ENCODE data around the gene SYT13.

Gene SYT13

GRCh38 chr11:45323601-45324249 is 37.6 kb upstream of the SYT13 start:
- Histone ChIP-seq H3K36me3 (no peaks in the 10 kb centered on the region), H3K4me1 (ENCODE audit: control insufficient read depth in 1 of 2, insufficient read depth in 1 of 2, low read depth in 1 of 2, low read length in 1 of 2) (no peaks in the 10 kb centered on the region)

GRCh38 chr11:45322891-45323600 is 36.9 kb upstream of the SYT13 start:
- Histone ChIP-seq H3K4me1 (ENCODE audit: control insufficient read depth in 1 of 2, insufficient read depth in 1 of 2, low read depth in 1 of 2, low read length in 1 of 2) (no peaks in the 10 kb centered on the region), H3K27ac (no peak overlapping the region), H3K27me3 (peaks cover 24% of the 10 kb centered on the region)

More at GRCh38 chr11:45323601-45324249, 37.6 kb upstream of the SYT13 start:
- Histone ChIP-seq H3K27ac (no peak overlapping the region), H3K9me3 (no peaks in the 10 kb centered on the region), H3K27me3 (peaks cover 31% of the 10 kb centered on the region), H3K4me3 (ENCODE audit: low read depth in 1 of 2, low read length in 1 of 2) (no peak overlapping the region)
- no peak for TF ChIP-seq CTCF (IDR thresholded peaks at IDR 0.05)

GRCh38 chr11:45322111-45322705 is 36.1 kb upstream of the SYT13 start:
- no peaks in the 10 kb centered on the region for H3K36me3 ChIP-seq
- TF ChIP-seq CTCF (IDR thresholded peaks at IDR 0.05) = no peak

More at GRCh38 chr11:45322891-45323600, 36.9 kb upstream of the SYT13 start:
- Histone ChIP-seq H3K36me3 (no peaks in the 10 kb centered on the region), H3K9me3 (no peaks in the 10 kb centered on the region), H3K4me3 (ENCODE audit: low read depth in 1 of 2, low read length in 1 of 2) (no peak overlapping the region)
- TF ChIP-seq CTCF (IDR thresholded peaks at IDR 0.05) = no peak

GRCh38 chr11:45321669-45322068 is 35.5 kb upstream of the SYT13 start:
- H3K27ac ChIP-seq = no peak overlapping the region
- TF ChIP-seq CTCF (IDR thresholded peaks at IDR 0.05) = no peak
- H3K9me3 ChIP-seq = no peaks in the 10 kb centered on the region
- H3K4me3 ChIP-seq (ENCODE audit: low read depth in 1 of 2, low read length in 1 of 2) = no peak overlapping the region
- no peaks in the 10 kb centered on the region for H3K4me1 ChIP-seq (ENCODE audit: control insufficient read depth in 1 of 2, insufficient read depth in 1 of 2, low read depth in 1 of 2, low read length in 1 of 2)
- no peaks in the 10 kb centered on the region for H3K36me3 ChIP-seq
- peaks cover 20% of the 10 kb centered on the region for H3K27me3 ChIP-seq

More at GRCh38 chr11:45322111-45322705, 36.1 kb upstream of the SYT13 start:
- H3K4me3 ChIP-seq (ENCODE audit: low read depth in 1 of 2, low read length in 1 of 2) = no peak overlapping the region
- H3K9me3 ChIP-seq = no peaks in the 10 kb centered on the region
- H3K4me1 ChIP-seq (ENCODE audit: control insufficient read depth in 1 of 2, insufficient read depth in 1 of 2, low read depth in 1 of 2, low read length in 1 of 2) = no peaks in the 10 kb centered on the region
- H3K27me3 ChIP-seq = peaks cover 20% of the 10 kb centered on the region
- no peak overlapping the region for H3K27ac ChIP-seq

GRCh38 chr11:45321031-45321595 is 35.0 kb upstream of the SYT13 start:
- TF ChIP-seq CTCF (IDR thresholded peaks at IDR 0.05) = no peak
- Histone ChIP-seq H3K4me1 (ENCODE audit: control insufficient read depth in 1 of 2, insufficient read depth in 1 of 2, low read depth in 1 of 2, low read length in 1 of 2) (no peaks in the 10 kb centered on the region), H3K4me3 (ENCODE audit: low read depth in 1 of 2, low read length in 1 of 2) (no peak overlapping the region), H3K27me3 (peaks cover 17% of the 10 kb centered on the region), H3K9me3 (no peaks in the 10 kb centered on the region), H3K27ac (no peak overlapping the region), H3K36me3 (no peaks in the 10 kb centered on the region)
